ENCODE measurements around the gene UACA.

GRCh38 chr15:70698836-70699390 is 64.4 kb downstream of the UACA start:
- no peak for TF ChIP-seq HDGF (IDR thresholded peaks at IDR 0.05; ENCODE audit: borderline replicate concordance)
- TF ChIP-seq SP1 (IDR thresholded peaks at IDR 0.05) = no peak
- no peak for TF ChIP-seq ZNF384 (IDR thresholded peaks at IDR 0.05)
- TF ChIP-seq SUZ12 (IDR thresholded peaks at IDR 0.05) = no peak
- TF ChIP-seq CTBP1 (IDR thresholded peaks at IDR 0.05; ENCODE audit: borderline replicate concordance) = no peak
- TF ChIP-seq ARNT (IDR thresholded peaks at IDR 0.05) = no peak
- no peak for TF ChIP-seq PKNOX1 (IDR thresholded peaks at IDR 0.05)
- TF ChIP-seq NFRKB (IDR thresholded peaks at IDR 0.05) = no peak
- TF ChIP-seq TARDBP (IDR thresholded peaks at IDR 0.05) = no peak
- TF ChIP-seq FOXK2 (IDR thresholded peaks at IDR 0.05) = no peak
- TF ChIP-seq BHLHE40 (IDR thresholded peaks at IDR 0.05; ENCODE audit: borderline replicate concordance) = no peak

All from HEK293T (cell line).